NT2/D1 (cell line): ENCODE measurements around the gene ALMS1.

ENCODE experiments used
- DNase-seq: peaks from one replicate; pipeline ENCODE4 v3.0.0-alpha.2; 2011; ENCODE audit warnings: low read depth, low spot score
- H3K27me3 ChIP-seq: 2 replicates; pipeline ENCODE4 v1.6.0; 2011; ENCODE audit warnings: mild to moderate bottlenecking; ENCODE audit not compliant: insufficient read length, insufficient read depth
- H3K36me3 ChIP-seq: 2 replicates; pipeline ENCODE4 v1.6.1; 2011; ENCODE audit warnings: mild to moderate bottlenecking, low read length, mixed read lengths; ENCODE audit not compliant: insufficient read depth, insufficient read length
- H3K4me1 ChIP-seq: 2 replicates; pipeline ENCODE4 v1.5.1; 2011; ENCODE audit not compliant: insufficient read depth, insufficient read length
- H3K4me3 ChIP-seq: 2 replicates; pipeline ENCODE4 v1.5.1; 2011; ENCODE audit warnings: low read depth; ENCODE audit not compliant: insufficient read length
- H3K9ac ChIP-seq: 2 replicates; pipeline ENCODE4 v1.6.0; 2011; ENCODE audit warnings: low read depth; ENCODE audit not compliant: insufficient read length
- H3K9me3 ChIP-seq: 2 replicates; pipeline ENCODE4 v1.5.1; 2011; ENCODE audit warnings: mild to moderate bottlenecking, low read length; ENCODE audit not compliant: insufficient read depth
- SUZ12 ChIP-seq: IDR thresholded peaks from 2 replicates; pipeline ENCODE4 v1.6.1; 2011; ENCODE audit not compliant: insufficient read length, insufficient read depth; ENCODE audit errors: extremely low read depth
- YY1 ChIP-seq: IDR thresholded peaks from 2 replicates; pipeline ENCODE4 v1.6.1; 2011; ENCODE audit not compliant: insufficient read length, insufficient read depth
- ZNF274 ChIP-seq: IDR thresholded peaks from 2 replicates; pipeline ENCODE4 v1.6.1; 2011; ENCODE audit warnings: mild to moderate bottlenecking, low read depth, low read length

Gene ALMS1

GRCh38 chr2:73404409-73404808, 18.8 kb downstream of the ALMS1 start:
- TF ChIP-seq SUZ12 (no peak), ZNF274 (no peak), YY1 (no peak)
- no peak for DNase-seq
- peaks cover under 1% of the 10 kb centered on the region for H3K36me3 ChIP-seq
- H3K9ac ChIP-seq = no peak overlapping the region
- no peak overlapping the region for H3K4me3 ChIP-seq
- H3K4me1 ChIP-seq = no peaks in the 10 kb centered on the region
- peaks cover 15% of the 10 kb centered on the region for H3K9me3 ChIP-seq
- H3K27me3 ChIP-seq = no peaks in the 10 kb centered on the region

GRCh38 chr2:73406996-73407395, 21.4 kb downstream of the ALMS1 start:
- no peaks in the 10 kb centered on the region for H3K27me3 ChIP-seq
- peaks cover 15% of the 10 kb centered on the region for H3K9me3 ChIP-seq
- no peaks in the 10 kb centered on the region for H3K4me1 ChIP-seq
- H3K9ac ChIP-seq = no peak overlapping the region
- no peak overlapping the region for H3K4me3 ChIP-seq
- TF ChIP-seq YY1 (no peak), SUZ12 (no peak)
- H3K36me3 ChIP-seq = peaks cover 3% of the 10 kb centered on the region
- DNase-seq = no peak

GRCh38 chr2:73408198-73408597, 22.6 kb downstream of the ALMS1 start:
- Histone ChIP-seq H3K9me3 (peaks cover 10% of the 10 kb centered on the region), H3K9ac (no peak overlapping the region), H3K4me1 (no peaks in the 10 kb centered on the region), H3K36me3 (peaks cover 3% of the 10 kb centered on the region), H3K4me3 (no peak overlapping the region), H3K27me3 (no peaks in the 10 kb centered on the region)
- no peak for DNase-seq
- TF ChIP-seq ZNF274 = no peak

- no peaks in the 10 kb centered on the region for H3K9me3 ChIP-seq
- TF ChIP-seq SUZ12 = no peak
- TF ChIP-seq YY1 = no peak
- TF ChIP-seq ZNF274 = no peak
- no peaks in the 10 kb centered on the region for H3K4me1 ChIP-seq
- H3K9ac ChIP-seq = no peak overlapping the region
- H3K4me3 ChIP-seq = no peak overlapping the region
- no peaks in the 10 kb centered on the region for H3K27me3 ChIP-seq
- no peak for DNase-seq
- peaks cover 2% of the 10 kb centered on the region for H3K36me3 ChIP-seq
Observed at GRCh38 chr2:73414696-73415095, 29.1 kb downstream of the ALMS1 start.

- Histone ChIP-seq H3K9me3 (no peaks in the 10 kb centered on the region), H3K4me1 (no peaks in the 10 kb centered on the region), H3K27me3 (no peaks in the 10 kb centered on the region), H3K9ac (no peak overlapping the region), H3K4me3 (no peak overlapping the region), H3K36me3 (peaks cover 3% of the 10 kb centered on the region)
- DNase-seq = no peak
- TF ChIP-seq SUZ12 (no peak), ZNF274 (no peak), YY1 (no peak)
Observed at GRCh38 chr2:73415906-73416305, 30.3 kb downstream of the ALMS1 start.

- Histone ChIP-seq H3K36me3 (peaks cover 3% of the 10 kb centered on the region), H3K4me1 (no peaks in the 10 kb centered on the region), H3K9ac (no peak overlapping the region), H3K9me3 (no peaks in the 10 kb centered on the region), H3K4me3 (no peak overlapping the region), H3K27me3 (no peaks in the 10 kb centered on the region)
- no peak for DNase-seq
- TF ChIP-seq ZNF274 = no peak
- TF ChIP-seq SUZ12 = no peak
- TF ChIP-seq YY1 = no peak
Observed at GRCh38 chr2:73418343-73418742, 32.7 kb downstream of the ALMS1 start.

- no peaks in the 10 kb centered on the region for H3K4me1 ChIP-seq
- no peak for DNase-seq
- TF ChIP-seq YY1 = no peak
- TF ChIP-seq SUZ12 = no peak
- TF ChIP-seq ZNF274 = no peak
- no peaks in the 10 kb centered on the region for H3K9me3 ChIP-seq
- peaks cover 11% of the 10 kb centered on the region for H3K36me3 ChIP-seq
- H3K9ac ChIP-seq = no peak overlapping the region
- no peak overlapping the region for H3K4me3 ChIP-seq
- H3K27me3 ChIP-seq = no peaks in the 10 kb centered on the region
Observed at GRCh38 chr2:73423913-73424312, 38.3 kb downstream of the ALMS1 start.

- Histone ChIP-seq H3K4me3 (no peak overlapping the region), H3K36me3 (peaks cover 12% of the 10 kb centered on the region), H3K27me3 (no peaks in the 10 kb centered on the region), H3K4me1 (no peaks in the 10 kb centered on the region), H3K9ac (no peak overlapping the region), H3K9me3 (no peaks in the 10 kb centered on the region)
- TF ChIP-seq SUZ12 (no peak), YY1 (no peak), ZNF274 (no peak)
- DNase-seq = no peak
Observed at GRCh38 chr2:73426176-73426575, 40.5 kb downstream of the ALMS1 start.
